PC-9 (cell line): ENCODE data around the gene PDE11A. TPM values are rescaled to one million over a fixed set of nuclear protein-coding genes. Genes with fewer than 3 reads are reported as not detected.

Source experiments
- BruUV-seq: library from RNA; stranded (reverse); fragments of 400-500 nt; replicated peaks from 2 replicates; lab custom pipeline; 2021; lab: Mats Ljungman, UMichigan
- CTCF ChIA-PET: fragments of 300-600 bp; sonication (Branson Sonifier 250); formaldehyde crosslinking; loops from one replicate; lab custom pipeline; 2022; ENCODE audit warnings: antibody characterized with exemption; lab: Charles Lee
- POLR2A ChIA-PET: fragments of 300-600 bp; sonication (Branson Sonifier 250); formaldehyde crosslinking; loops from one replicate; lab custom pipeline; 2022; ENCODE audit warnings: antibody characterized with exemption; ENCODE audit not compliant: unreplicated experiment; lab: Charles Lee
- DNase-seq, 2 experiments: peaks; one replicate each; pipeline versions ENCODE4 v3.0.0 to v3.0.0-alpha.2; 2015 to 2022; ENCODE audit warnings: mixed read lengths in 1 of 2
- H2AFZ ChIP-seq: fragments of 200-600 bp; sonication (generic); 2 replicates; pipeline ENCODE4 v1.8.1; 2017; ENCODE audit warnings: antibody characterized with exemption
- H3F3A ChIP-seq: fragments of 200-600 bp; sonication (generic); 2 replicates; pipeline ENCODE4 v1.8.1; 2017; ENCODE audit warnings: antibody characterized with exemption, mild to moderate bottlenecking, low read depth; ENCODE audit not compliant: insufficient read depth
- H3K27ac ChIP-seq: fragments of 200-600 bp; sonication (generic); 2 replicates; pipeline ENCODE4 v1.6.1; 2016; ENCODE audit warnings: mixed run types
- H3K27me3 ChIP-seq: fragments of 200-600 bp; sonication (generic); 2 replicates; pipeline ENCODE4 v1.6.1; 2016; ENCODE audit warnings: low read depth, mixed run types; ENCODE audit not compliant: insufficient read depth
- H3K36me3 ChIP-seq: fragments of 200-600 bp; sonication (generic); 2 replicates; pipeline ENCODE4 v1.6.1; 2016; ENCODE audit warnings: low read depth, mixed run types
- H3K4me1 ChIP-seq: fragments of 200-600 bp; sonication (generic); replicated peaks from 2 replicates; pipeline ENCODE4 v1.6.1; 2016; ENCODE audit warnings: mixed run types; ENCODE audit not compliant: insufficient read depth
- H3K4me2 ChIP-seq: fragments of 200-600 bp; sonication (generic); 2 replicates; pipeline ENCODE4 v1.6.1; 2017; ENCODE audit warnings: mixed run types
- H3K4me3 ChIP-seq: fragments of 200-600 bp; sonication (generic); 2 replicates; pipeline ENCODE4 v1.6.1; 2016; ENCODE audit warnings: mixed run types
- H3K79me2 ChIP-seq: fragments of 200-600 bp; sonication (generic); 2 replicates; pipeline ENCODE4 v1.6.1; 2017; ENCODE audit warnings: low read depth, mixed run types
- H3K9me2 ChIP-seq: fragments of 200-600 bp; sonication (generic); 2 replicates; pipeline ENCODE4 v1.8.1; 2017; ENCODE audit warnings: mild to moderate bottlenecking; ENCODE audit not compliant: insufficient read depth
- H3K9me3 ChIP-seq: fragments of 200-600 bp; sonication (generic); 2 replicates; pipeline ENCODE4 v1.8.1; 2016; ENCODE audit warnings: low read depth; ENCODE audit not compliant: insufficient read depth
- H4K20me1 ChIP-seq: fragments of 200-600 bp; sonication (generic); 2 replicates; pipeline ENCODE4 v1.8.1; 2017; ENCODE audit not compliant: insufficient read depth
- EZH2 ChIP-seq: fragments of 200-600 bp; sonication (generic); IDR thresholded peaks from 2 replicates; pipeline ENCODE4 v1.8.0; 2017; ENCODE audit warnings: antibody characterized with exemption, low read depth
- intact Hi-C: fragments of 100-400 bp; cut with micrococcal nuclease; formaldehyde crosslinking; loops from one replicate; pipeline ENCODE4 v1.10.0; 2022; ENCODE audit not compliant: unreplicated experiment
- total RNA-seq: library from RNA; stranded (reverse); gene quantifications from 2 replicates; pipeline ENCODE4 v1.2.3, GENCODE V29; 2021
- TF ChIP-seq, protein P1 (sequence below): fragments of 200-600 bp; sonication (generic); conservative IDR thresholded peaks from 2 replicates; pipeline ENCODE4 v1.6.1; 2017; ENCODE audit warnings: mixed run types, antibody characterized with exemption, mild to moderate bottlenecking, moderate library complexity

Gene PDE11A
- total RNA-seq, 1 experiment from 2014 or later: 1.4 TPM

DNA sequence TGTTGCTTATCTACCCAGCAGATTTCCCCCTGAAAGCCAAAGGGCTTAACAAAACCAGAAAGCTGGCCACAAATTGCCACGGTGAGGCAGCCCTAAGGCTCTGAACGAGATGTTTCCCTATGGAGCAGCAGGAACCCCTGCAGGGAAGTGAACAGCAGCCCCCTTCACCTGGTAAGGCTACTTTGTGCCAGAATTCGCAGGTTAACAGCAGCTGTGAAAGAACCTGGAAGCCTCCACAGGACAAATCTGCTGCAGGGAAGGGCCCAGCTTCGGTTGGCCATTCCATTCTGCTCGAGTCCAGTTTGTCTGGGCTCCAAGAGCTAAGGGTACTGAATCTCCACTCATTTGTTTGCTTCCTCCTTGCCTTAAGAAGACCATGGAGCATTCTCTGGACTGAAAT lies 175.3 kb downstream of the PDE11A start:
- H3K9me2 ChIP-seq: no peaks in the 10 kb centered on the region
- BruUV-seq: no TSS peak
- no peaks in the 10 kb centered on the region for H4K20me1 ChIP-seq
- H3F3A ChIP-seq: no peaks in the 10 kb centered on the region
- H3K4me2 ChIP-seq: no peak overlapping the region
- H3K27ac ChIP-seq: no peak overlapping the region
- no peaks in the 10 kb centered on the region for H3K27me3 ChIP-seq
- 0 out of 2 replicates have a peak, but pooled peaks cover 3% of the 10 kb centered on the region for H3K9me3 ChIP-seq
- POLR2A ChIA-PET: no interaction called here
- no peak overlapping the region for H3K4me3 ChIP-seq
- no peak overlapping the region for H2AFZ ChIP-seq
- intact Hi-C loops: no loop called here
- H3K36me3 ChIP-seq: no peaks in the 10 kb centered on the region
- CTCF ChIA-PET: no interaction called here
- DNase-seq: no peak
- no peaks in the 10 kb centered on the region for H3K79me2 ChIP-seq
- no peak for TF ChIP-seq EZH2
- TF ChIP-seq, protein P1, sequence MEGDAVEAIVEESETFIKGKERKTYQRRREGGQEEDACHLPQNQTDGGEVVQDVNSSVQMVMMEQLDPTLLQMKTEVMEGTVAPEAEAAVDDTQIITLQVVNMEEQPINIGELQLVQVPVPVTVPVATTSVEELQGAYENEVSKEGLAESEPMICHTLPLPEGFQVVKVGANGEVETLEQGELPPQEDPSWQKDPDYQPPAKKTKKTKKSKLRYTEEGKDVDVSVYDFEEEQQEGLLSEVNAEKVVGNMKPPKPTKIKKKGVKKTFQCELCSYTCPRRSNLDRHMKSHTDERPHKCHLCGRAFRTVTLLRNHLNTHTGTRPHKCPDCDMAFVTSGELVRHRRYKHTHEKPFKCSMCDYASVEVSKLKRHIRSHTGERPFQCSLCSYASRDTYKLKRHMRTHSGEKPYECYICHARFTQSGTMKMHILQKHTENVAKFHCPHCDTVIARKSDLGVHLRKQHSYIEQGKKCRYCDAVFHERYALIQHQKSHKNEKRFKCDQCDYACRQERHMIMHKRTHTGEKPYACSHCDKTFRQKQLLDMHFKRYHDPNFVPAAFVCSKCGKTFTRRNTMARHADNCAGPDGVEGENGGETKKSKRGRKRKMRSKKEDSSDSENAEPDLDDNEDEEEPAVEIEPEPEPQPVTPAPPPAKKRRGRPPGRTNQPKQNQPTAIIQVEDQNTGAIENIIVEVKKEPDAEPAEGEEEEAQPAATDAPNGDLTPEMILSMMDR: no peak
- peaks cover 25% of the 10 kb centered on the region for H3K4me1 ChIP-seq

DNA sequence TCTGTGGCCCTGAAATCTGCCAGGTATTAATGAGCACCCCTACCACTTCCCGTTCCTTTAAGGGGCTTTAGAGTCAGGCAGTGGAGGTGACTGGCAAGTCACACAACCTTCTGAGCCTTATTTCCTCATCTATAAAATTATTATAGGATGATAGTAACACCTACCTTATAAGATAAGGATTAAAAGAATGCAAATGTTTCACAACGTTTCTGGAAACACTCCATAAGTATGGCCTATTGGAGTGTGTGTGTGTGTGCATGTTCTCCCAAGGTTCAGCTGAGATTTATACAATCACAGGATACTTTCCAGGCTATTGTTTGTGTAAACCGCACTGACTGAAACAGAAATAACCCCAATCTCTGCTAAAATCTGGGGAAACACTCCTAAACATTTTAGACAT lies 176.0 kb downstream of the PDE11A start:
- intact Hi-C loops: no loop called here
- peak in 1 of 2 experiments; percentile 42 for DNase-seq
- POLR2A ChIA-PET: interaction anchor here (0.6 kb wide), 1 partner anchor 630 kb away, joined by 3 read pairs; no protein-coding TSS in a partner anchor
- Histone ChIP-seq H3K9me3 (0 out of 2 replicates have a peak, but pooled peaks cover 3% of the 10 kb centered on the region), H3K9me2 (no peaks in the 10 kb centered on the region), H3K4me2 (no peak overlapping the region), H3K4me1 (peaks cover 25% of the 10 kb centered on the region), H3K4me3 (no peak overlapping the region), H3F3A (no peaks in the 10 kb centered on the region), H3K79me2 (no peaks in the 10 kb centered on the region), H2AFZ (no peak overlapping the region), H3K27me3 (no peaks in the 10 kb centered on the region), H3K36me3 (no peaks in the 10 kb centered on the region), H4K20me1 (no peaks in the 10 kb centered on the region), H3K27ac (no peak overlapping the region)
- BruUV-seq: no TSS peak
- CTCF ChIA-PET: no interaction called here
- TF ChIP-seq, protein P1: no peak

DNA sequence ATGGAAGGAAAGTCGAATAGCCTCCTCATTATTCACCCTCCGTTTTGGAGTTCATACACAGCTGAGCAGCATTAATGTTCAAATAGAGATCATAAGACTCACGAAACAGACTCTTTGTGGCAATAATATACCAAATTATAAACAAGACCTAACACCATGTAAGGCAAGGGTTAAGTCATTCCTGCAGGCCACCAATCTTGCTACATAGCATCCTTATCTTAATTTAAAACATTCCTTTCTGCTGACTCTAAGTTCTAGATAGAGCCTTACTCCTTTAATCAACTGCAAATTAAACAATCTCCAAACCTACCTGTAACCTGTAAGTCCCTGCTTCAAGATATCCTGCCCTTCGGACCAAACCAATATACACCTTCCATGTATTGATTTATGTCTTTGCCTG lies 178.0 kb downstream of the PDE11A start:
- Histone ChIP-seq H3K27me3 (no peaks in the 10 kb centered on the region), H3K4me2 (peak overlapping the region; percentile 29), H4K20me1 (no peaks in the 10 kb centered on the region), H2AFZ (no peak overlapping the region), H3K9me2 (no peaks in the 10 kb centered on the region), H3K27ac (no peak overlapping the region), H3K4me3 (no peak overlapping the region), H3K36me3 (no peaks in the 10 kb centered on the region), H3K79me2 (no peaks in the 10 kb centered on the region), H3F3A (no peaks in the 10 kb centered on the region), H3K4me1 (peaks cover 25% of the 10 kb centered on the region), H3K9me3 (0 out of 2 replicates have a peak, but pooled peaks cover 3% of the 10 kb centered on the region)
- intact Hi-C loops: no loop called here
- BruUV-seq: no TSS peak
- TF ChIP-seq, protein P1: no peak
- TF ChIP-seq EZH2: no peak
- CTCF ChIA-PET: no interaction called here
- peak in 1 of 2 experiments; percentile 53 for DNase-seq
- POLR2A ChIA-PET: no interaction called here
